Endothelial cell of umbilical vein (primary cell): ENCODE data around the gene VPS16. TPM values are rescaled to one million over a fixed set of nuclear protein-coding genes. Genes with fewer than 3 reads are reported as not detected.

Source experiments
- BruUV-seq: library from RNA; stranded (reverse); fragments of 400-500 nt; replicated peaks from 2 replicates; lab custom pipeline; 2021; lab: Mats Ljungman, UMichigan
- CTCF ChIA-PET: fragments of 300-600, 350-600 bp; sonication (Branson Sonifier 250); formaldehyde crosslinking; loops from one replicate; lab custom pipeline; 2021; ENCODE audit warnings: antibody characterized with exemption, inconsistent platforms; lab: Charles Lee
- POLR2A ChIA-PET: fragments of 300-600, 350-600 bp; sonication (Branson Sonifier 250); formaldehyde crosslinking; loops from one replicate; lab custom pipeline; 2021; ENCODE audit warnings: antibody characterized with exemption, inconsistent platforms; lab: Charles Lee
- DNase-seq: peaks from one replicate; pipeline ENCODE4 v3.0.0-alpha.2; 2011; ENCODE audit warnings: low read depth, low spot score
- FAIRE-seq: peaks from 2 replicates; lab custom pipeline; 2011; peaks lifted over from hg19 to GRCh38; lab: Jason Lieb, UNC
- H2AFZ ChIP-seq: 2 replicates; pipeline ENCODE4 v1.6.0; 2012; ENCODE audit warnings: low read depth, low read length, control low read depth, inconsistent platforms
- H3K27ac ChIP-seq: 2 replicates; pipeline ENCODE4 v1.5.1; 2011; ENCODE audit warnings: low read depth, mild to moderate bottlenecking, control low read depth, low read length, moderate library complexity; ENCODE audit not compliant: insufficient read depth
- H3K27me3 ChIP-seq, 2 experiments: 2 replicates each; pipeline versions ENCODE4 v1.6.0 to v1.6.1; 2011; ENCODE audit warnings: low read length in 2 of 2, mixed read lengths in 1 of 2; ENCODE audit not compliant: control insufficient read depth in 2 of 2, insufficient read depth in 2 of 2
- H3K36me3 ChIP-seq, 2 experiments: 2 replicates in 1 of 2; 3 replicates in 1 of 2; pipeline ENCODE4 v1.5.1; 2011; ENCODE audit warnings: low read length in 2 of 2, mild to moderate bottlenecking in 1 of 2, moderate library complexity in 1 of 2; ENCODE audit not compliant: control insufficient read depth in 2 of 2, insufficient read depth in 2 of 2; ENCODE audit errors: extremely low read depth in 1 of 2
- H3K4me1 ChIP-seq: 3 replicates; pipeline ENCODE4 v1.5.1; 2011; ENCODE audit warnings: mild to moderate bottlenecking, low read length; ENCODE audit not compliant: control insufficient read depth, insufficient read depth; ENCODE audit errors: extremely low read depth
- H3K4me2 ChIP-seq: 2 replicates; pipeline ENCODE4 v1.6.1; 2011; ENCODE audit warnings: low read length, control low read depth, mixed read lengths; ENCODE audit not compliant: insufficient read depth
- H3K4me3 ChIP-seq, 3 experiments: fragments of 200-600 bp in 1 of 3; sonication (generic), shearing (Covaris generic) in 1 of 3; replicated peaks in 1 of 3; 2 replicates each; pipeline ENCODE4 v1.5.1; 2011 to 2016; ENCODE audit warnings: control low read depth in 3 of 3, low read length in 3 of 3, mild to moderate bottlenecking in 2 of 3, inconsistent platforms in 1 of 3, low read depth in 1 of 3, moderate library complexity in 1 of 3; ENCODE audit not compliant: insufficient read depth in 1 of 3
- H3K79me2 ChIP-seq: 2 replicates; pipeline ENCODE4 v1.6.0; 2012; ENCODE audit warnings: low read length, inconsistent platforms; ENCODE audit not compliant: control insufficient read depth, insufficient read depth
- H3K9ac ChIP-seq: replicated peaks from 2 replicates; pipeline ENCODE3; 2011; ENCODE audit warnings: low read length, control low read depth; ENCODE audit not compliant: insufficient read depth; ENCODE audit errors: extremely low read depth
- H3K9me1 ChIP-seq: replicated peaks from 3 replicates; pipeline ENCODE4 v1.6.0; 2011; ENCODE audit warnings: mild to moderate bottlenecking, low read length; ENCODE audit not compliant: control insufficient read depth, insufficient read depth; ENCODE audit errors: extremely low read depth
- H3K9me3 ChIP-seq: replicated peaks from 2 replicates; pipeline ENCODE4 v1.5.1; 2012; ENCODE audit warnings: low read length, inconsistent platforms; ENCODE audit not compliant: control insufficient read depth, insufficient read depth
- H4K20me1 ChIP-seq: replicated peaks from 2 replicates; pipeline ENCODE3; 2011; ENCODE audit warnings: mild to moderate bottlenecking, low read length; ENCODE audit not compliant: control insufficient read depth, insufficient read depth; ENCODE audit errors: extremely low read depth
- CTCF ChIP-seq, 2 donors: IDR thresholded peaks; 1 replicate in 1 of 2; 2 replicates in 1 of 2; pipeline ENCODE4 v1.5.1; 2011; ENCODE audit warnings: low read length in 2 of 2, mild to moderate bottlenecking in 2 of 2, moderate library complexity in 2 of 2, control low read depth in 1 of 2, inconsistent platforms in 1 of 2, low read depth in 1 of 2; ENCODE audit not compliant: insufficient read depth in 1 of 2; ENCODE audit errors: extremely low read depth in 1 of 2
- EZH2 ChIP-seq: IDR thresholded peaks from 2 replicates; pipeline ENCODE4 v1.6.1; 2012; ENCODE audit warnings: borderline replicate concordance, low read depth, mild to moderate bottlenecking, moderate library complexity, low read length, inconsistent platforms; ENCODE audit not compliant: severe bottlenecking
- FOS ChIP-seq: IDR thresholded peaks from 2 replicates; pipeline ENCODE4 v1.6.1; 2011; ENCODE audit warnings: mild to moderate bottlenecking, low read length, moderate library complexity, borderline replicate concordance; ENCODE audit not compliant: insufficient read depth
- GATA2 ChIP-seq: IDR thresholded peaks from 2 replicates; pipeline ENCODE4 v1.7.0; 2011; ENCODE audit warnings: low read depth, mild to moderate bottlenecking, moderate library complexity, mixed read lengths, low read length; ENCODE audit not compliant: insufficient read length, insufficient read depth
- JUN ChIP-seq: IDR thresholded peaks from 2 replicates; pipeline ENCODE4 v1.6.1; 2011; ENCODE audit warnings: borderline replicate concordance, low read depth; ENCODE audit not compliant: insufficient read length, insufficient read depth
- MAX ChIP-seq: IDR thresholded peaks from 2 replicates; pipeline ENCODE4 v1.6.1; 2011; ENCODE audit not compliant: insufficient read depth, insufficient read length
- MYC ChIP-seq: IDR thresholded peaks from one replicate; pipeline ENCODE4 v1.6.1; 2011; ENCODE audit warnings: mild to moderate bottlenecking, low read depth, low read length
- POLR2A ChIP-seq: IDR thresholded peaks from 2 replicates; pipeline ENCODE4 v1.6.1; 2012; ENCODE audit warnings: low read depth, mild to moderate bottlenecking, control low read depth, low read length
- POLR2AphosphoS5 ChIP-seq: IDR thresholded peaks from 2 replicates; pipeline ENCODE4 v1.6.1; 2012; ENCODE audit warnings: low read depth, mild to moderate bottlenecking, control low read depth, low read length, moderate library complexity; ENCODE audit not compliant: insufficient read depth
- dilution Hi-C: fragments of 300-500 bp; cut with MboI; formaldehyde crosslinking; loops from one replicate; pipeline ENCODE4 v1.15.0; 2019; ENCODE audit warnings: low sequenced_read_pairs; ENCODE audit not compliant: extremely low pct_ligation_motif_present
- intact Hi-C: fragments of 100-400 bp; cut with micrococcal nuclease; formaldehyde crosslinking; loops from one replicate; pipeline ENCODE4 v1.10.0; 2022
- polyA plus RNA-seq, 4 experiments: library from polyadenylated mRNA; depleted of rRNA in 3 of 4; stranded (reverse) in 3 of 4; unstranded in 1 of 4; fragments of >200 nt; gene quantifications; 2 replicates each; pipeline versions ENCODE4 v1.2.1 to v1.2.3, GENCODE V29; 2011 to 2012; ENCODE audit warnings: missing spikeins in 1 of 4
- total RNA-seq: library from RNA; stranded (reverse); gene quantifications from 2 replicates; pipeline ENCODE4 v1.2.3, GENCODE V29; 2021

Gene VPS16
- total and polyA plus RNA-seq, 2 donors (not counting 3 experiments of a cell fraction or from before 2014, with no cell fraction given) = 37.6 to 42.3 TPM

GRCh38 chr20:2816583-2817340 lies 23.8 kb upstream of the VPS16 start:
- peaks cover 1% of the 10 kb centered on the region for H3K9me3 ChIP-seq
- no peaks in the 10 kb centered on the region for H3K9me1 ChIP-seq
- dilution Hi-C loops = no loop called here
- no peak overlapping the region for H3K4me2 ChIP-seq
- TF ChIP-seq CTCF (IDR thresholded peaks at IDR 0.05; ENCODE audit: extremely low read depth in 1 of 2, insufficient read depth in 1 of 2, low read depth in 1 of 2, low read length in 2 of 2) (peak in 1 of 2 donors; percentile 13), MAX (no peak)
- no peak overlapping the region for H3K27ac ChIP-seq
- no peak overlapping the region for H3K4me3 ChIP-seq
- H2AFZ ChIP-seq = no peak overlapping the region
- BruUV-seq = no TSS peak
- FAIRE-seq = no peak
- no peaks in the 10 kb centered on the region for H4K20me1 ChIP-seq
- ChIA-PET POLR2A (no interaction called here), CTCF (interaction anchor here (0.7 to 1.0 kb wide), 3 partner anchors 23 to 38 kb away, joined by 3 to 6 read pairs (median 3); no protein-coding TSS in a partner anchor)
- DNase-seq = no peak
- H3K27me3 ChIP-seq = peaks cover 24 to 32% of the 10 kb centered on the region in 2 experiments
- intact Hi-C loops = no loop called here
- no peaks in the 10 kb centered on the region for H3K79me2 ChIP-seq
- no peak overlapping the region for H3K9ac ChIP-seq
- no peaks in the 10 kb centered on the region for H3K4me1 ChIP-seq
- H3K36me3 ChIP-seq = no peaks in the 10 kb centered on the region

GRCh38 chr20:2817341-2817726 lies 23.2 kb upstream of the VPS16 start:
- no peaks in the 10 kb centered on the region for H3K9me3 ChIP-seq
- no peaks in the 10 kb centered on the region for H3K79me2 ChIP-seq
- intact Hi-C loops = no loop called here
- H3K27me3 ChIP-seq = peaks cover 28% of the 10 kb centered on the region in 2 experiments
- DNase-seq (no peak), FAIRE-seq (no peak)
- no peaks in the 10 kb centered on the region for H3K9me1 ChIP-seq
- CTCF ChIA-PET = no interaction called here
- no peak overlapping the region for H3K27ac ChIP-seq
- H3K4me2 ChIP-seq = no peak overlapping the region
- no peaks in the 10 kb centered on the region for H4K20me1 ChIP-seq
- POLR2A ChIA-PET = no interaction called here
- no peak overlapping the region for H3K4me3 ChIP-seq
- no TSS peak for BruUV-seq
- H3K36me3 ChIP-seq = no peaks in the 10 kb centered on the region
- TF ChIP-seq MYC (no peak), JUN (no peak), POLR2A (no peak), FOS (no peak), CTCF (IDR thresholded peaks at IDR 0.05; ENCODE audit: extremely low read depth in 1 of 2, insufficient read depth in 1 of 2, low read depth in 1 of 2, low read length in 2 of 2) (no peak), EZH2 (no peak), POLR2AphosphoS5 (no peak), MAX (no peak), GATA2 (no peak)
- H2AFZ ChIP-seq = no peak overlapping the region
- H3K9ac ChIP-seq = no peak overlapping the region
- no peaks in the 10 kb centered on the region for H3K4me1 ChIP-seq
- dilution Hi-C loops = no loop called here
